Daoy (cell line): Measurements from ENCODE around the gene PPHLN1. TPM values are rescaled to one million over a fixed set of nuclear protein-coding genes. Genes with fewer than 3 reads are reported as not detected.
A peak's percentile ranks its signal among the peaks of the same experiment; 100 is the strongest.
"Not testable (repeated sequence)": the region's sequence is repeated elsewhere in the genome, so short reads cannot be mapped to it uniquely, and the experiment has no call there.

Experiments used
- DNase-seq: peaks from one replicate; pipeline ENCODE4 v3.0.0-alpha.2; 2015; ENCODE audit warnings: low read depth
- total RNA-seq: library from RNA; depleted of rRNA; stranded (reverse); fragments of >200 nt; shearing (Covaris generic); gene quantifications from 2 replicates; pipeline ENCODE4 v1.2.3, GENCODE V29; 2014

The PPHLN1 gene
- total RNA-seq, 1 experiment from 2014 or later = 84.1 TPM

DNA sequence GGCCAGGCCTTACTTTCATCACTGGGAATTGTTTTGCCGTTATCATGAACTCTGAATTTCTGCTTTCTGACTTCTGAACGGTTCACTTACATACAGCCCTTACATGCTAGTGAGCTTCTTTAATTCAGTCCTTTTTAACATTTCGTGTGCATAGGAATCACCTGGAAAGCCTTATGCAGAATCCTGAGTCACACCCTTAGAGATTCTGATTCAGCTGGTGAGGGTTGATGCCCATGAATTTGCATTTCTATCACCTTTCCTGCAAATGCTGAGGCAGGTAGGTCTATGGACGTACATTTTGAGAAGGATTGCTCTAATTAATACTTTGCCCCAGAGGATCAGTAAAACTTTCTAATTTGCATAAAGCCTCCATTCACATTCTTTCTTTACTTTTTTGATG is 44.0 kb downstream of the PPHLN1 start:
- DNase-seq = no peak

DNA sequence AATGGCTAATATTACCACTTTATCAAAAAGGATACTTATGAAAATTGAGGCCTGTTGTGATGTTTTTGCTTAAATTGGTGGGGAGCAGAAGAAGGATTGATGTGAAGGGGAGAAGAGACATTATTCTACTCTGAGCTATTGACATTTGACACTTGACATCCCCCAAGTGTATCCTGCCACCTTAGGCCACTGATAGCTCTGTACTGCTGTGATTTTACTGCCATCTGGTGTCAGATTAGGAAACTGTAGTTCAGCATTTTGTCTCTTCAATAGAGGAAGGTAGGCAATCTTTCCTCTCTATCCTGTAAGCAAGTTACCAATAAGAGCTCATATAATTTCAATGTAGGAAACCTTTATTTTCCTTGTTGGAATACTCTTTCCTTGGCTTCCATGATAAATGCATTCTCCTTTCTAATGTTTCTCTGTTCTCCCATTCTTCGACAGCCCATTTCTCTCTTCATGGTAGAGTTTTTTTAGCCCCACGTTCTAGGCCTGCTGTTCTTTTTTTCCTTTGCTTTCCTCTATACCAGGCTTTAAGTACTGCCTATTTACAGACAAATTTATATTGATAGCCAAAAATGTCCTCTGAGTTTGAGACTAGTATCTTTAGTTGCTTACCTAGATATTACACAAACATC is 46.3 kb downstream of the PPHLN1 start:
- peak; percentile 38 for DNase-seq

- DNase-seq = no peak
Observed at GRCh38 chr12:42373669-42374068, 47.7 kb downstream of the PPHLN1 start.

- no peak for DNase-seq
Observed at GRCh38 chr12:42380733-42381132, 54.8 kb downstream of the PPHLN1 start.

GRCh38 chr12:42382013-42382696 is 56.2 kb downstream of the PPHLN1 start:
- DNase-seq = no peak

DNA sequence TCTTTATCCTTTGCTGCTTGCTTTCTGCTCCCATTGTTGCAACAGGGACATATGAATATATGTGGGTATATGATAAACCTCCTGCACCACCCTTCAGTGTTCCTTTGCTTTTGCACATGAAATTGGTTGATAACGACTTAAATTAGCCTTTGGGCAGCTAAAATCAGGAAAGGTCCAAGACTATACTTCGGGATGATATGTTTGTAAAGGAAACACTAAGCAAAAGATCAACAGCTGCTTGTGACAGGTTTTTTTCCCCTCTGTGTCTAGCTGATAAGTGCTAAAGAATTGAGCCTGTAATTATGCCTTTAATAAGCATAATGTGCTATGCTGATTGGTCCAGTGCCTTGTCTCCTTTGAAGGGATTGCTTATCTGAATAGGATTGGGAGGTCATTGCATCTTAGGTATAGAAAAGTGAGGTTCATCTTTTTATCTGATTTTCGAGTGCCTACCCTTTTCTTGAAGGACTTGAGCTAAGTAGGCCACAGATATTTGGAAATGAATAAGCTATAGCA is 59.4 kb downstream of the PPHLN1 start:
- no peak for DNase-seq

- no peak for DNase-seq
Observed at GRCh38 chr12:42386308-42386707, 60.3 kb downstream of the PPHLN1 start.

- not testable (repeated sequence) for DNase-seq
Observed at GRCh38 chr12:42388086-42388485, 62.1 kb downstream of the PPHLN1 start.

DNA sequence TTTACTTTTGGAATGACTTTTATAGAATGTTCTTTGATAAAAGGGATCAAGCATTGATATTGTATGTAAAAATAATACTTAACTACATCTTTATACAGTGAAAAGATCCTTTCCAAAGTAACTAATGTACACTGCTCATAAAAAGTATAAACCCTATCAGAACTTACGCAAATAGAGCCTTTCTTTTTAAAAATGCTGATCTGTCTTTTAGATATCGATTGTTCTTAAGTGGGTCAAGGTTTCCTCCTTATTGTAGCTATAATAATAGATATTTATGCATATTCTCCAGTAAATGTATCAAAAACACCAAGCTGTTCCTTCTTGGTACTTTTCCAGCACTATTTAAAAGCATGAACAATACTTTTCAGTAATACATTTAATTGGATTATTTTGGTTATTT is 68.5 kb downstream of the PPHLN1 start:
- no peak for DNase-seq

DNA sequence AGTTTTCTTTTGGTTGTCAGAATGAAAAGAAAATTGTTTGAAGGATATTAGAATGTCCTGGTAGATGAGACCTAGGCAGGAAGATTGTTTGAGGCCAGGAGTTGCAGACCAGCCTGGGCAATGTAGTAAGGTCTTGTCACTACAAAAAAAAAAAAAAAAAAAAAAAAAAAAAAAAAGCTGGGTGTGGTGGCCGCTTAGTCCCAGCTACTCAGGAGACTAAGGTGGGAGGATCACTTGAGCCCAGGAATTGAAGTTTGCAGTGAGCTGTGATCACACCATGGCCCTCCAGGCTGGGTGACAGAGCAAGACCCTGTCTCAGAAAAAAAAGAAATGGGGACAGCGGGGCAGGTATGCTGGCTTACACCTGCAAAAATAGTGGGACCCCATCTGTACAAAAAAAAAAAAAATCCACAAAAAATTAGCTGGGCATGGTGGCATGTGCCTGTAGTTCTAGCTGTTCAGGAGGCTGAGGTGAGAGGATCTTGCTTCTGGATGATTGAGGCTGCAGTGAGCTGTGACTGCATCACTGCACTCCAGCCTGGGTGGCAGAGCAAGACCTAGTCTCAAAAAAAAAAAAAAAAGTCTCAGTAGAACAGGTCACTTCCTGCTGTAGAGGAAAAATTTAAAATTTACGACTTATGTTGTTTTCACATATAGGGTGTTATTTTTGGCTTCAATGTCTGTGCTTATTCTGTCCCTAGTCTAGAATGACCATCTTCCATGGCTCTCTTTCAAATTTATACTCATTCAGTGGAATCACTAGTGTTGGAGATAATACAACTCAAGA is 70.7 kb downstream of the PPHLN1 start:
- no peak for DNase-seq

DNA sequence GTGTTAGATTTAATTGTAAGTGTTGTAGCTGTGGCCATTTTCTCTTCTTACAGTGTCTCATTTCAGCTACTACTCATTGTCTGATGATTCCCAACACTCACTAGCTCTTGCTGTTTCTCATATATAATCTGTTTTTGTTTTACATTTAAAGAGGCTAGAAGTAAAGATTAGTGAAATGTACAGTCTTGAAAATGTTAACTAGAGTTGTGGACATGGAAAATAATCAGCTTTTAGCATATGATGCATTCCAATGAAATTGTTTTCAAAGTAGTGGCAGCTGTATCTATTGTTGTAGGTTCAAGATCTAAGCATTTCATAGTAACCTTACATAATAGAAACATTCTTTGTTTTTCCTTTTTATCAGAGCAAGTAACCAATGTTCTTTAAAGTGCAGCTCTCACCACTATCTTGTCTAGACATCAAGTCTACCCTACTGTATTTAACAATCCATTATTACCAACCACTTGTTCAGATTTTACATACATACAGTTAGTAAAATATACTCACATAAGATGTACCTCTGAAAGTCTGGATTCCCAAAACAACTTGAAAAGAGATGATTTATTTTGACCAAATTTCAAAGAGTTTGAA is 76.9 kb downstream of the PPHLN1 start:
- no peak for DNase-seq

DNA sequence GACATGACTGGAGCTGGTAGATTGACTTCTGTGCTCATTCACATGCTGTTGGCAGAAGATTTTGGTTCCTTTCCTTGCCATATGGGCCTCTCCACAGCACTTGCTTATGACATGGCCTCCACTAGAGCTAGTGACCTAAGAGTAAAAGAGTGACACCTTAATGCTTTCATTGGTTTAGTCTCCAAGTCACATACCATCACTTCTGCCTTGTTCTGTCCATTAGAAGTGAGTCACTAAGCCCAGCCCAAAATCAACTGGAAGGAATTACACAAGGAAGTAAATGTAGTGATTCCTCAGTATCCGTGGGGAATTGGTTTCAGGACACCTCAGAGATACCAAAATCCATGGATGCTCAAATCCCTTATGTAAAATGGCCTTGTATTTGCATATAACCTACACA is 81.3 kb downstream of the PPHLN1 start:
- DNase-seq = no peak

DNA sequence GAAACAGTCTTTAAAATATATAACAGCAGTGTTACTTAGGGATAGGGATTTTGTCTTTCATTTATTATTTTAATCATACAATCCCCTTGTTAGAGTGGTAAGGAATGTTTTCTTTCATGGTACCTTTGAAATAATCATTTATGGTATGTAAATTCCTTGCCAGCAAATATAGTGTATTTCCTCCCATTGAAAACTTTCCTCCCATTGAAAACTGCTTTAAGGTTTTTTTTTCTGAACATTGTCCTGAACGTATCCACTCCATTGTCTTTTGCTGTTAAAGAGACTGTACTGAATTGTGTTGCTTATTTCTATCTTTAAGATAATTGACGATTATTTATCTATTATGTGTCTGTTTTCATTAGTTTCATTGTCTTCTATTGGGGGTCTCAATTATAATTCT is 83.5 kb downstream of the PPHLN1 start:
- DNase-seq = no peak

- no peak for DNase-seq
Observed at GRCh38 chr12:42410340-42410739, 84.4 kb downstream of the PPHLN1 start.

DNA sequence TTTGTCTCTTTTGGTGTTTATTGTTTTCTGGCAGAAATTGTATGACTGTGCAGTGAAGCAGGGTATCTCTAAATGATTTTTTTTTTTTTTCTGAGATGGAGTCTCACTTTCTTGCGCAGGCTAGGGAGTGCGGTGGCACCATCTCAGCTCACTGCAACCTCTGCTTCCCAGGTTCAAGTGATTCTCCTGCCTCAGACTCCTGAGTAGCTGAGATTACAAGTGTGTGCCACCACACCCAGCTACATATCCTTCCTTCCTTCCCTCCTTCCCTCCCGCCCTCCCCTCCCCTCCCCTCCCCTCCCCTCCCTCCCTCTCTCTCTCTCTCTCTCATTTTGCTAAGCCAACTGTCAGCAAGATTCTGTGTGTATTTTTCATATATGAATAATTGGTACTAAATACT is 94.4 kb downstream of the PPHLN1 start:
- no peak for DNase-seq

DNA sequence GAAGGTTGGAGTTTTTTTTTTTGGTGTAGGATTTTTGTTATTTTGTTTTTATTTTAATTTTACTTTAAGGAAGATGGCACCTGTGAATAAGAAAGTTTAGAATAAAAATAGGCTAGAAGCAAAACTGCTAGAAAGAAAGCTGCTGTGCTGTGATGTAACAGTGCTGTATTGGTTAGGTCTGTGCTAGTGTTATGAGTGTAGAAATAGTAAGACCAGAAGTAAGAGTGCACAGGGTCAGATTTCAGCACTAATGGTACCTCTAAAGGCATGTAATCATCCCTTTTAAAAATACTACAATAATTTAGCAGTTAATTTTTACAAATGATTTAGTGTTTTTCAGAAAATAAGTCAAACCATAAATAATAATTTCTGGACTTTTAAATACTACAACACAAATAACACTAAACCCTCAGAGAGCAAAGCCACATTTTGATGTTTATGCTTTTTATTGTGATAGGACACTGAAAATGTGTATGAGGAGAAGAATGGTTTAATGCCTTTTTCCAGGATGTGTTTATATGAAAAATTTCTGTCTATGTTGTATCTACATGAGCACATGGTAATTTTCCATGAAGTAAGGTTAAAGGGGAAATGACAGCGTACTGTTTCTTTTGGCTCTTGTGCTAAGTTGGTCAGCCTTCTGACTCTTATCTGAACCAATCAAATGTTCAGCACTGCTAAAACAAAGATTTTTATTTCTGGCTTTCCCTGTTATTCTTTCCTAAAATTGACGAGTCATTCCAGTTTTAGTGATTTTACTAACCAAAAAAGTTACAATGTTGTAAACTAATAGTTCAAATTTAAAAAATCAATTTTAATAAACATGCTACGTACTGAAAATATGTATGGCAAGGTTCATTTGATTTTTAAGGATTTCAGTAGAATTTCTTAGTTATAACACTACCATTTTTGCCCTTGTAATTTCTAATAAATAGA is 96.1 kb downstream of the PPHLN1 start:
- DNase-seq = peak; percentile 28

- DNase-seq = no peak
Observed at GRCh38 chr12:42422785-42423184, 96.8 kb downstream of the PPHLN1 start.

DNA sequence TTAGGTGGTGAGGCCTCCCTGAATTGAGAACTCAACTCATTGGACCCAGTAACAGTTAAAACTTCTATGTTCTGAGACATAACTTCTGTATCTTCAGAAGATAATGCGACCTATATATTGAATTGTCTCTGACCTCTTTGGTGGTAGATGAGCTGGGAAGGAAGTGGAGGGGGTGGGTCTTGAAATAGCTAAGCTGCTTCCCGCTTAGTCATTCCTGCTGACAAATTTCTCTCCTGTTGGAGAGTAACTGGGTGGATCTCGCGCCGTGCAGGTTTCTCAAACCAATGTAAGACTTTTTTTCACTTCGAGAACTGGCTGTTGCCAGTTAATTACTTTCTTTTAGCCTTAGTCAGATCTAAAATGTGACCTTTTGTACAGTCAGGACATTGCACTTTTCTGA is 100.8 kb downstream of the PPHLN1 start:
- DNase-seq = peak; percentile 83

DNA sequence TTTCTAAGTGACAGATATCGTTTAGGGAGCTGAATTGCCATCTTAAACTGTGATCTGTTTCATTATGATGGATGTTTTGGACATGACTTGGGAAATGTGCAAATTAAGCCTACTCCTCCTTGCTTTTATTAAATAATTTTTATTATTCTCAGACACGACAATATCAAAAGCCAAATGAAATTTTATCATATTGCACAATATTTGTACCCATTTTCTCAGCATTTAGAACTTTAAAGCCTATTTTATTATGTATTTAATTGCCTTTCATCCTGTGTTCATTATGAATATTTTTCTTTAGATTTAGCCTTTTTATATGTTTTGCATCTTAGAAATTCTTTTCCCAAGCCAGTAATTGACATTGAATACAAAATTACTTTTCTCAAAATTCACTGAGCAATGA is 102.9 kb downstream of the PPHLN1 start:
- no peak for DNase-seq

GRCh38 chr12:42432517-42433140 is 106.7 kb downstream of the PPHLN1 start:
- DNase-seq = no peak

- DNase-seq = no peak
Observed at GRCh38 chr12:42440608-42441007, 114.6 kb downstream of the PPHLN1 start.
